GM12892 (cell line): ENCODE results near the gene WNK4.

ENCODE experiments used
- POLR2A ChIP-seq: IDR thresholded peaks from 2 replicates; pipeline ENCODE4 v1.6.1; 2011; ENCODE audit warnings: low read depth, low read length, control low read depth
- POLR2AphosphoS5 ChIP-seq: IDR thresholded peaks from 2 replicates; pipeline ENCODE4 v1.6.1; 2011; ENCODE audit warnings: low read depth, low read length, control low read depth

DNA sequence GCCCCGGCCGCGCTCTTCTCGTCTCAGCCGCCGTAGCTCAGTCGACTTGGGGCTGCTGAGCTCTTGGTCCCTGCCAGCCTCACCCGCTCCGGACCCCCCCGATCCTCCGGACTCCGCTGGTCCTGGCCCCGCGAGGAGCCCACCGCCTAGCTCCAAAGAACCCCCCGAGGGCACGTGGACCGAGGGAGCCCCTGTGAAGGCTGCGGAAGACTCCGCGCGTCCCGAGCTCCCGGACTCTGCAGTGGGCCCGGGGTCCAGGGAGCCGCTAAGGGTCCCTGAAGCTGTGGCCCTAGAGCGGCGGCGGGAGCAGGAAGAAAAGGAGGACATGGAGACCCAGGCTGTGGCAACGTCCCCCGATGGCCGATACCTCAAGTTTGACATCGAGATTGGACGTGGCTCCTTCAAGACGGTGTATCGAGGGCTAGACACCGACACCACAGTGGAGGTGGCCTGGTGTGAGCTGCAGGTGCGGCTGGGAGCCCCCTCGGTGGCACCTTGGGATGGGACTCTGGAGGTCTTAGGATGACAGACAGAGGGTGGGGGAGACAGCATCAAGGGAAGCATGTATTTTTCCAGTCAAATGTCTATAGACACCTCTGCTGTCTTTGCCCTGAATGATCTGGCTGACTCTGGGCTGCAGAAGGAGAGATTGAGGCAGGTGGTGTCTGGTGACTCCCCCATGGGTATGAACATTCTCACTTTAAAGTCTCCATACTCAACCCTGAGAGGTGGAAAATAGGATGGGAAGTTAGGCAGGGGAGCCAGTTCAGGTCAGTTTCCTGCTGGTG, 635 bp downstream of the WNK4 start:
- TF ChIP-seq POLR2A (no peak), POLR2AphosphoS5 (no peak)
